H1 (cell line): ENCODE data around the gene TRABD2B. TPM values are rescaled to one million over a fixed set of nuclear protein-coding genes. Genes with fewer than 3 reads are reported as not detected.

Source experiments
- CTCF ChIA-PET: fragments of 300-600 bp; sonication (Branson Sonifier 250); formaldehyde crosslinking; loops from one replicate; lab custom pipeline; 2021; ENCODE audit not compliant: partially characterized antibody; lab: Charles Lee
- POLR2A ChIA-PET: fragments of 300-600 bp; sonication (Branson Sonifier 250); formaldehyde crosslinking; loops from one replicate; lab custom pipeline; 2021; ENCODE audit warnings: inconsistent platforms; ENCODE audit not compliant: partially characterized antibody; lab: Charles Lee
- DNase-seq, 2 experiments: peaks; one replicate each; pipeline versions ENCODE4 v3.0.0 to v3.0.0-alpha.2; 2010 to 2022; ENCODE audit warnings: low spot score in 2 of 2, low read depth in 1 of 2, mixed read lengths in 1 of 2
- FAIRE-seq: peaks from 2 replicates; lab custom pipeline; 2011; peaks lifted over from hg19 to GRCh38; lab: Jason Lieb, UNC
- H2AFZ ChIP-seq: 2 replicates; pipeline ENCODE4 v1.8.1; 2012; ENCODE audit warnings: low read length, inconsistent platforms
- H2AK5ac ChIP-seq: 2 replicates; pipeline ENCODE4 v1.6.1; 2013; ENCODE audit warnings: low read depth, low read length
- H2BK120ac ChIP-seq: replicated peaks from 2 replicates; pipeline ENCODE3; 2013; ENCODE audit warnings: low read depth, low read length, inconsistent platforms
- H2BK12ac ChIP-seq: 2 replicates; pipeline ENCODE4 v1.6.1; 2013; ENCODE audit warnings: low read depth, low read length
- H2BK15ac ChIP-seq: 2 replicates; pipeline ENCODE4 v1.6.1; 2013; ENCODE audit warnings: low read length
- H2BK20ac ChIP-seq: 2 replicates; pipeline ENCODE4 v1.6.1; 2013; ENCODE audit warnings: low read length
- H2BK5ac ChIP-seq: 2 replicates; pipeline ENCODE4 v1.6.1; 2013; ENCODE audit warnings: low read depth, low read length
- H3K14ac ChIP-seq: 2 replicates; pipeline ENCODE4 v1.6.1; 2013; ENCODE audit warnings: inconsistent platforms; ENCODE audit not compliant: insufficient read length
- H3K18ac ChIP-seq: 2 replicates; pipeline ENCODE4 v1.6.1; 2013; ENCODE audit warnings: low read length; ENCODE audit errors: extremely low read depth
- H3K23ac ChIP-seq: 2 replicates; pipeline ENCODE4 v1.6.1; 2013; ENCODE audit warnings: inconsistent platforms; ENCODE audit not compliant: insufficient read length
- H3K23me2 ChIP-seq: 2 replicates; pipeline ENCODE4 v1.6.1; 2013; ENCODE audit warnings: low read depth, low read length
- H3K27ac ChIP-seq: 2 replicates; pipeline ENCODE4 v1.6.1; 2011; ENCODE audit warnings: low read depth, low read length, inconsistent platforms
- H3K27me3 ChIP-seq, 4 experiments: replicated peaks in 1 of 4; 1 replicate in 1 of 4; 2 replicates in 3 of 4; pipeline versions ENCODE4 v1.6.1 to v1.8.1; 2011 to 2013; ENCODE audit warnings: low read length in 3 of 4, mild to moderate bottlenecking in 3 of 4, inconsistent platforms in 2 of 4, mixed read lengths in 2 of 4, moderate library complexity in 1 of 4; ENCODE audit not compliant: control insufficient read depth in 3 of 4, insufficient read depth in 3 of 4; ENCODE audit errors: extremely low read depth in 1 of 4
- H3K36me3 ChIP-seq, 4 experiments: 2 replicates each; pipeline versions ENCODE4 v1.6.1 to v1.8.1; 2011 to 2013; ENCODE audit warnings: mild to moderate bottlenecking in 4 of 4, low read length in 3 of 4, moderate library complexity in 2 of 4, control low read depth in 1 of 4, inconsistent platforms in 1 of 4; ENCODE audit not compliant: insufficient read depth in 4 of 4, control insufficient read depth in 2 of 4
- H3K4ac ChIP-seq: replicated peaks from 2 replicates; pipeline ENCODE3; 2013; ENCODE audit warnings: low read length, low read depth, mixed read lengths, inconsistent platforms; ENCODE audit not compliant: insufficient read length
- H3K4me1 ChIP-seq, 4 experiments: replicated peaks in 1 of 4; 1 replicate in 1 of 4; 2 replicates in 3 of 4; pipeline versions ENCODE4 v1.6.1 to v1.8.1; 2011 to 2013; ENCODE audit warnings: low read length in 3 of 4, inconsistent platforms in 2 of 4, mixed read lengths in 1 of 4; ENCODE audit not compliant: insufficient read depth in 4 of 4, control insufficient read depth in 3 of 4
- H3K4me2 ChIP-seq, 2 experiments: 2 replicates each; pipeline versions ENCODE4 v1.6.1 to v1.8.1; 2011 to 2013; ENCODE audit warnings: low read depth in 2 of 2, low read length in 2 of 2, control low read depth in 1 of 2, inconsistent platforms in 1 of 2, mild to moderate bottlenecking in 1 of 2; ENCODE audit not compliant: insufficient read depth in 1 of 2
- H3K4me3 ChIP-seq, 4 experiments: fragments of 200-600, 300-600 bp in 1 of 4; sonication (generic), shearing (Covaris generic), sonication (Bioruptor Twin) in 1 of 4; 2 replicates each; pipeline versions ENCODE4 v1.5.1 to v1.8.1; 2011 to 2016; ENCODE audit warnings: low read length in 4 of 4, low read depth in 3 of 4, control low read depth in 2 of 4, inconsistent platforms in 2 of 4, mild to moderate bottlenecking in 2 of 4, mixed read lengths in 1 of 4, moderate library complexity in 1 of 4; ENCODE audit not compliant: insufficient read depth in 2 of 4; ENCODE audit errors: extremely low read depth in 1 of 4
- H3K56ac ChIP-seq: replicated peaks from 2 replicates; pipeline ENCODE3; 2013; ENCODE audit warnings: low read depth, mild to moderate bottlenecking, mixed read lengths, low read length, inconsistent platforms; ENCODE audit not compliant: insufficient read length
- H3K79me1 ChIP-seq: 2 replicates; pipeline ENCODE4 v1.6.1; 2013; ENCODE audit warnings: low read depth, low read length, control low read depth
- H3K79me2 ChIP-seq, 2 experiments: 2 replicates each; pipeline versions ENCODE4 v1.6.1 to v1.8.1; 2012 to 2013; ENCODE audit warnings: low read length in 2 of 2, mild to moderate bottlenecking in 2 of 2, inconsistent platforms in 1 of 2; ENCODE audit not compliant: insufficient read depth in 2 of 2, control insufficient read depth in 1 of 2
- H3K9ac ChIP-seq, 4 experiments: replicated peaks in 1 of 4; 1 replicate in 1 of 4; 2 replicates in 3 of 4; pipeline versions ENCODE4 v1.6.1 to v1.8.1; 2011 to 2013; ENCODE audit warnings: low read depth in 3 of 4, low read length in 3 of 4, control low read depth in 2 of 4, mild to moderate bottlenecking in 2 of 4, moderate library complexity in 2 of 4, inconsistent platforms in 1 of 4; ENCODE audit errors: extremely low read depth in 1 of 4
- H3K9me3 ChIP-seq, 2 experiments: 2 replicates each; pipeline versions ENCODE4 v1.6.1 to v1.8.1; 2012 to 2013; ENCODE audit warnings: mild to moderate bottlenecking in 2 of 2, moderate library complexity in 2 of 2, control low read depth in 1 of 2, inconsistent platforms in 1 of 2, low read depth in 1 of 2, low read length in 1 of 2, mixed read lengths in 1 of 2; ENCODE audit not compliant: insufficient read depth in 2 of 2
- H4K20me1 ChIP-seq, 2 experiments: replicated peaks in 1 of 2; 2 replicates each; pipeline versions ENCODE3 to v1.8.1; 2011 to 2013; ENCODE audit warnings: inconsistent platforms in 2 of 2, low read length in 2 of 2, mild to moderate bottlenecking in 1 of 2; ENCODE audit not compliant: insufficient read depth in 2 of 2, control insufficient read depth in 1 of 2
- H4K5ac ChIP-seq: 2 replicates; pipeline ENCODE4 v1.6.1; 2013; ENCODE audit warnings: low read length, low read depth, mixed read lengths, inconsistent platforms; ENCODE audit not compliant: insufficient read length
- H4K8ac ChIP-seq: 2 replicates; pipeline ENCODE4 v1.8.0; 2013; ENCODE audit warnings: mild to moderate bottlenecking, moderate library complexity, low read length, inconsistent platforms; ENCODE audit not compliant: insufficient read depth; ENCODE audit errors: extremely low read depth
- H4K91ac ChIP-seq: replicated peaks from 2 replicates; pipeline ENCODE3; 2013; ENCODE audit warnings: low read length, mixed read lengths, inconsistent platforms; ENCODE audit not compliant: insufficient read length
- CBX5 ChIP-seq: fragments of 300-800, 300-1000 bp; sonication (generic); IDR thresholded peaks from 2 replicates; pipeline ENCODE4 v1.7.1; 2016; ENCODE audit warnings: antibody characterized with exemption, low read length, low read depth
- JUND ChIP-seq: IDR thresholded peaks from 2 replicates; pipeline ENCODE4 v1.6.1; 2011; ENCODE audit warnings: mild to moderate bottlenecking, improper control_type of control experiment, low read length
- KDM5A ChIP-seq: fragments of 200-600 bp; IDR thresholded peaks from 2 replicates; pipeline ENCODE4 v1.7.1; 2012; ENCODE audit warnings: mild to moderate bottlenecking, low read length, inconsistent platforms, mixed read lengths
- NANOG ChIP-seq: IDR thresholded peaks from 2 replicates; pipeline ENCODE4 v1.6.1; 2011; ENCODE audit warnings: low read length, low read depth, mild to moderate bottlenecking, inconsistent platforms; ENCODE audit not compliant: insufficient read depth, poor library complexity, severe bottlenecking
- NRF1 ChIP-seq: IDR thresholded peaks from 2 replicates; pipeline ENCODE4 v1.6.1; 2011; ENCODE audit warnings: mild to moderate bottlenecking, low read depth, low read length, improper control_type of control experiment
- RBBP5 ChIP-seq: IDR thresholded peaks from 2 replicates; pipeline ENCODE4 v1.7.1; 2012; ENCODE audit warnings: low read depth, mild to moderate bottlenecking, inconsistent platforms, low read length, moderate library complexity, borderline replicate concordance
- RXRA ChIP-seq: IDR thresholded peaks from 2 replicates; pipeline ENCODE4 v1.6.1; 2011; ENCODE audit warnings: low read depth, mild to moderate bottlenecking, low read length, moderate library complexity; ENCODE audit not compliant: insufficient read depth
- SIN3A ChIP-seq, 2 experiments: IDR thresholded peaks in 1 of 2; conservative IDR thresholded peaks in 1 of 2; 2 replicates each; pipeline ENCODE4 v1.6.1; 2011 to 2012; ENCODE audit warnings: low read length in 2 of 2, improper control_type of control experiment in 1 of 2, low read depth in 1 of 2, mild to moderate bottlenecking in 1 of 2
- SP2 ChIP-seq: IDR thresholded peaks from 2 replicates; pipeline ENCODE4 v1.6.1; 2012; ENCODE audit warnings: mild to moderate bottlenecking, low read length, inconsistent platforms
- SUZ12 ChIP-seq: fragments of 200-600 bp; sonication (generic); IDR thresholded peaks from 2 replicates; pipeline ENCODE4 v1.6.1; 2012; ENCODE audit warnings: mild to moderate bottlenecking, inconsistent platforms, low read length, moderate library complexity, mixed read lengths
- TCF12 ChIP-seq: IDR thresholded peaks from 2 replicates; pipeline ENCODE4 v1.6.1; 2011; ENCODE audit warnings: low read depth, mild to moderate bottlenecking, low read length
- WGBS, 2 experiments: shearing (Covaris generic) in 1 of 2; methylation state at CpG; one replicate each; pipeline versions ENCODE4 v1.1.6 to v1.1.7; 2013 to 2015; ENCODE audit warnings: low lambda C conversion rate in 2 of 2, mixed read lengths in 2 of 2, inconsistent platforms in 1 of 2, low coverage in 1 of 2, missing lambda C conversion rate in 1 of 2; ENCODE audit not compliant: insufficient replicate concordance in 2 of 2, insufficient coverage in 1 of 2, insufficient read length in 1 of 2; ENCODE audit errors: extremely low coverage in 1 of 2, missing lambda C conversion rate in 1 of 2; 5-methylcytosine and 5-hydroxymethylcytosine counted together
- polyA plus RNA-seq, 7 experiments: library from polyadenylated mRNA; depleted of rRNA in 3 of 7; stranded (reverse) in 5 of 7; unstranded in 2 of 7; fragments of >200 nt in 5 of 7; fragments of 200-250 nt in 2 of 7; gene quantifications; 1 replicate in 5 of 7; 2 replicates in 1 of 7; 4 replicates in 1 of 7; pipeline versions ENCODE4 v1.2.1 to v1.2.3, GENCODE V29; 2011 to 2013; ENCODE audit warnings: missing spikeins in 2 of 7, mixed read lengths in 2 of 7
- total RNA-seq: library from RNA; stranded (reverse); fragmentation: NEBNext Ultra II Directional; extraction: Animal tissue kit (Norgen Biotek cat#: 25700); gene quantifications from 2 replicates; pipeline ENCODE4 v1.2.1, GENCODE V29; 2021

TRABD2B gene
- total and polyA plus RNA-seq, 2 of the 8 experiments (the other 6 are each of a cell fraction or from before 2014, with no cell fraction given) = 0.95 to 3.4 TPM

DNA sequence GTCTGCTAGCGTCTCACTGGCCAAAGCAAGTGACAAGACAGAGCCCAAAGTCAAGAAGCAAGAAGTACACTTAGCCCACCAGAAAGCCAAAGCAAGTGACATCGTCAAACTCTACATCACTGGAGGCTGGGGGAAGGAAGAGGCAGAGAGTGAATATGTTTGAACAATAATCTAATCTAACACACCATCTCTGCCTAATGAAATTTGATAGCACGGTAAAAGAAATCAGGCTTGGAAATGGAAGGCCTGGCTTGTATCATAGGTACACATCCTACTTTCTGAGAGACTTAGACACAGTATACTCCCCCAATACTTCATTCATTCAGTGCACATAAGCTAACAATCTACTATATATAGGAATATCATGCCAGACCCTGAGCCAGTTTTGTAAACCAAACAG is 26.3 kb downstream of the TRABD2B start:
- Histone ChIP-seq H2BK120ac (no peak overlapping the region), H3K36me3 (no peaks in the 10 kb centered on the region), H3K27me3 (no peaks in the 10 kb centered on the region), H2BK20ac (no peak overlapping the region), H4K8ac (no peak overlapping the region), H2BK15ac (no peak overlapping the region), H3K4ac (no peak overlapping the region), H3K9ac (no peak overlapping the region), H2BK12ac (no peak overlapping the region), H4K20me1 (peaks cover 2 to 3% of the 10 kb centered on the region in 2 experiments), H3K23me2 (no peaks in the 10 kb centered on the region; the same call in 1 of the 2 replicates), H2AK5ac (no peak overlapping the region), H3K27ac (no peak overlapping the region), H2BK5ac (no peak overlapping the region), H3K79me2 (no peaks in the 10 kb centered on the region), H3K4me1 (peaks cover 0 to 2% (median 0%) of the 10 kb centered on the region in 4 experiments; a peak in 2 of 7 replicates), H4K91ac (no peak overlapping the region), H3K4me2 (no peak overlapping the region), H4K5ac (no peak overlapping the region), H3K9me3 (no peaks in the 10 kb centered on the region), H3K4me3 (no peak overlapping the region), H3K14ac (no peak overlapping the region), H3K79me1 (peaks cover 2% of the 10 kb centered on the region; the same call in 1 of the 2 replicates), H3K18ac (no peak overlapping the region), H2AFZ (no peak overlapping the region), H3K23ac (no peak overlapping the region), H3K56ac (no peak overlapping the region)
- FAIRE-seq = no peak
- ChIA-PET CTCF (interaction anchor here (1.0 to 1.2 kb wide), 3 partner anchors 17 to 89 kb away, joined by 3 read pairs; no protein-coding TSS in a partner anchor), POLR2A (no interaction called here)
- TF ChIP-seq KDM5A (no peak), SIN3A (conservative IDR thresholded peaks at IDR 0.05 in 1 of 2, IDR thresholded peaks at IDR 0.05 in 1 of 2; ENCODE audit: low read depth in 1 of 2, low read length in 2 of 2) (no peak), RBBP5 (no peak), TCF12 (no peak), CBX5 (no peak), NANOG (no peak), JUND (no peak), RXRA (no peak), SP2 (no peak), SUZ12 (no peak), NRF1 (no peak)
- DNase-seq = no peak
- WGBS, 2 experiments = 82% methylated on average over 3 of the region's 3 CpGs; no CpG with 5 or more reads in 1 of the 2 experiments
